Astrocyte of the spinal cord (primary cell): ENCODE results near the gene KIRREL1.

Experiments used
- DNase-seq: peaks from one replicate; pipeline ENCODE4 v3.0.0; 2011; ENCODE audit warnings: low read depth, low spot score
- H3K4me3 ChIP-seq: 2 replicates; pipeline ENCODE4 v1.5.1; 2011; ENCODE audit warnings: low read depth, mild to moderate bottlenecking, low read length, moderate library complexity
- in situ Hi-C: cut with HindIII; loops from 2 replicates; pipeline ENCODE4 v1.10.0; 2017; ENCODE audit warnings: low sequenced_read_pairs
- TF ChIP-seq, protein P1 (sequence below): IDR thresholded peaks from 2 replicates; pipeline ENCODE4 v1.5.1; 2012; ENCODE audit warnings: low read depth, mild to moderate bottlenecking, low read length, inconsistent platforms

The KIRREL1 gene

DNA sequence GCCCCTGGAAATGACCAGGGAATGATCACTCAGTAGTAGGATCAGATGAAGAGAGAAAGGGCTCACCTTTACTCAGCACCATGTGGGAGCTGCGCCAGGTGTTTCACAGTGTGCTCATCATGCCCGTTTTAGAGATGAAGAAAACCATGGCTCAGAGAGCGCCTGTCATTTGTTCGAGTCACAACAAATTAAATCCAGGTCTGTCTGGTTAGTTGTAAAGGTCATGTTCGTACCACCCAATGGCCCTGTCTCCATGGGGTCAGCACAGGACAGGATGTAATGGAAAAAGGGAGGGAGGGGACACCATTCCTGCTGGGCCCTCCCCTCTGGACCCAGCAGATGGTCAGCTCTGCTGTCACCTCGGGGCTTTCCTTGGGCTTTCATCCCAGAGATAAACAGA is 15.2 kb downstream of the KIRREL1 start:
- no peak overlapping the region for H3K4me3 ChIP-seq
- no peak for DNase-seq
- TF ChIP-seq, protein P1, sequence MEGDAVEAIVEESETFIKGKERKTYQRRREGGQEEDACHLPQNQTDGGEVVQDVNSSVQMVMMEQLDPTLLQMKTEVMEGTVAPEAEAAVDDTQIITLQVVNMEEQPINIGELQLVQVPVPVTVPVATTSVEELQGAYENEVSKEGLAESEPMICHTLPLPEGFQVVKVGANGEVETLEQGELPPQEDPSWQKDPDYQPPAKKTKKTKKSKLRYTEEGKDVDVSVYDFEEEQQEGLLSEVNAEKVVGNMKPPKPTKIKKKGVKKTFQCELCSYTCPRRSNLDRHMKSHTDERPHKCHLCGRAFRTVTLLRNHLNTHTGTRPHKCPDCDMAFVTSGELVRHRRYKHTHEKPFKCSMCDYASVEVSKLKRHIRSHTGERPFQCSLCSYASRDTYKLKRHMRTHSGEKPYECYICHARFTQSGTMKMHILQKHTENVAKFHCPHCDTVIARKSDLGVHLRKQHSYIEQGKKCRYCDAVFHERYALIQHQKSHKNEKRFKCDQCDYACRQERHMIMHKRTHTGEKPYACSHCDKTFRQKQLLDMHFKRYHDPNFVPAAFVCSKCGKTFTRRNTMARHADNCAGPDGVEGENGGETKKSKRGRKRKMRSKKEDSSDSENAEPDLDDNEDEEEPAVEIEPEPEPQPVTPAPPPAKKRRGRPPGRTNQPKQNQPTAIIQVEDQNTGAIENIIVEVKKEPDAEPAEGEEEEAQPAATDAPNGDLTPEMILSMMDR, result no peak
- in situ Hi-C loops, result no loop called here

DNA sequence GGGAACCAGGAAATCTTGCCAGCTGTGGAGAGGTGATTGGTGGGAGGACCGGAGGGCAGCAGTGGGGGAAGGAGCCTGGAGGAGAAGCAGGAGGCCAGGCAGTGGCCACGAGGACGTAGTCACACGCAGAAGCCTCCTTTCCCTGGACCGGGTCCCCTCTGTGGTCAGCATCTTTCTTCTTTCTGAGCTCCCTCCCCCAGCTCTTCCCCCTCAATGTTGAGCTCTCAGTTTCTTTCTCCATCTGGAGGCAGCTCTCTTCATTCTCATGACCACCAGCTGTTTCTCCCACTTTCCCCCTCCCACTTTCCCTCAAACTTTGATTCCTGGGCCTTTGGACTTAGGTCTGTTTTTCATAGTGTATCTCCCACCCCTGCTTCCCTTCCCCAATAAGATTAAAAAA is 18.3 kb downstream of the KIRREL1 start:
- H3K4me3 ChIP-seq, result no peak overlapping the region
- DNase-seq, result no peak
- TF ChIP-seq, protein P1, result no peak
- in situ Hi-C loops, result no loop called here

DNA sequence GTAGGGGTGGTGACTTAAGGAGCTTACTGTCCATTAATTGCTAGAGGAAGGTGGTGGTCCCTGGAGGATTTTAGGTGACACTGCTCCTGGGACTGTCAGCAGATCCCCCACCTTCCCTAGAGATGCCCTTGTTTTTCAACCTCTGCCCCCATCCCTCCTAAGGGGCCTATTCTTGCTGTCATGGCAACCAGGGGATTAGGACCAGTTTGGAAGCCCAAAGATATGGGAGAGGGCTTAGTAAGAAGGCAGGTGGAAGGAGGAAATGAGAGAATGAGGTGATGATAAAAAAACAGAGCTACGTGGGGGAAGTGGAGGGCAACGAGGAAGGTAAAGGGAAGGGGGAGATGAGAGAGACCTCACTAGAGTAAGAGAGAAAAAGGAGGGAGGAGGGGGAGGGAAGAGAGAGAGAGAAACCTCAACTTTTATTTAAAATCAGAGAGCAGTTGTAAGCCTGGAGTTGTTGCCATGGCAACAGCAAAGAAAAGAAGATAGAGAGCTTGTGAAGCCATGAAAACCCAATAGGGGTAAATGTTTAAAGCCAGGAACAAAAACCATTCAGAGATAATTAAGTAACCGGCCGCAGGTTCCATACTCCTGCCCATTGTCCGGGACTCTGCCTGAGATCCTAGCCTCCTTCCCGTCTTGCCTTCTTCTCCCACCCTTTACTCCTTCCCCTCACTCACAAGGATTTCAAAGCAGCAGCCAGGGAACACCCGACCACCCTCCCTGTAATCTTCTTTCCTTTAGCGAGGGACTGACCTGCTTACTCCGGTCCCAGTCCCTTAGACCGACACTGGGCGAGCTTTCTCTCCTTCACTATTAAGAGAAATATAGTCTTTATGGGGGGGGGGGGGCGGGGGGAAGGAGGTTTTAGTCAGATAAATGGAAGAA is 20.6 kb downstream of the KIRREL1 start:
- TF ChIP-seq, protein P1, result no peak
- peak; percentile 72 for DNase-seq
- no peak overlapping the region for H3K4me3 ChIP-seq
- in situ Hi-C loops, result no loop called here

DNA sequence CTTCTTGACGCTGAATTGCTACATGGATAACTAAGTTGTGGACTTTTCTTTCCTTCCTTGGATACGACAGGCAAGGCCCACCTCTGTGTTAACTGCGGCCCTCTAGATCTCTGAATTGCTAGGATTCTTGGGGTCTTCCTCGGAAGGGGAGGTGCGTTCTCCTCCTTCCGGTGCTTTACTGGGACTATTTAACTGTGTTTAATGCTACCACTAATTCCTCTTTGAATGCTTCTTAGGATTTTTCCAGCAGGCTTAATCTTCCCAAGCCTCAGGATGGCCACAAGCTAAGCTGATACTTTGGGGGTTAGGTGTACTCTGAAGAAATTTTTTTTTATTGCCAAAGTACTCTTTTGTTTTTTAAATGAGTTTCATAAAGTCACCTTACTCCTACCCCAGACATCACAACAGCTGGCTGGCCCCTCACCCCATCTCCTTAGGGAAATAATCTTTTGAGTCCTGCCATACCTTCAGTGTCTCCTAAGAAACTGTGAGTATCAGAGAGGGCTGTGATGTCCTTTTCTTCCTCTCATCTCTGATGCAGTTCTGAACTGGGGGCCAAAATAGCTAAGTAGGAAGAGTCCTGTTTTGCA is 21.4 kb downstream of the KIRREL1 start:
- DNase-seq, result no peak
- H3K4me3 ChIP-seq, result no peak overlapping the region
- TF ChIP-seq, protein P1, result no peak
- in situ Hi-C loops, result no loop called here

DNA sequence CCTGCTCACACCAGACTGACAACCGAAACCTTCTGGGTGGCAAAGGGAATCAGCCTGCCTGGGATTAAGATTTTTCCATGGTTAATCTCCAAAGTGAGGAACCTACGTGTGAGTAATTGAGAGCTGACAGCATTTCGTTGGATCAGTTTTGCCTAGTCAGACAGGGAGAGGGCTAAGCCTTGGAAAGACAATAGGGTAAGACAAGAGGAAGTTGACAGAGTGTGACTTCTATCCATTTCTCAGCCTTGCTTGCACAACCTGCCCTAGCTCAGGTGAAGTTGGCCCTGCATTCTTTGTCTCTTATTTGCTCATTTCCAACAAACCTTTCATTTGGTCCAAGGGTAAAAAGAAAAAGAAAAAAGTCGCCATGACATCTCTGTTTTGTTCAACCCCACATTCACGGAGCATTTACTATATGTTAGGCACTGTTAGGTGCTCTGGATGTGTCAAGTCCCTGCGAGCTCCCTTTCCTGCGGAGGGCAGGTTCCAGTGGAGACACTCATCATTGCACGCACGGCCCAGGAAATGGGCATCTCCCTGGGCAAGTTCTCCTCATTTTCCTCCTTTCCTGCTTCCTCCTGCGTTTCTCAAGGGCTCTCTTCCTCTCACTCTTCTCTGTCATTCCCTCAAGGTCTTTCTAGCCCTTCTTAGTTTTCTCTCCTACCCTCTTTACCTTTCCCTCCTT is 23.3 kb downstream of the KIRREL1 start:
- in situ Hi-C loops, result no loop called here
- TF ChIP-seq, protein P1, result no peak
- DNase-seq, result no peak
- H3K4me3 ChIP-seq, result no peak overlapping the region

DNA sequence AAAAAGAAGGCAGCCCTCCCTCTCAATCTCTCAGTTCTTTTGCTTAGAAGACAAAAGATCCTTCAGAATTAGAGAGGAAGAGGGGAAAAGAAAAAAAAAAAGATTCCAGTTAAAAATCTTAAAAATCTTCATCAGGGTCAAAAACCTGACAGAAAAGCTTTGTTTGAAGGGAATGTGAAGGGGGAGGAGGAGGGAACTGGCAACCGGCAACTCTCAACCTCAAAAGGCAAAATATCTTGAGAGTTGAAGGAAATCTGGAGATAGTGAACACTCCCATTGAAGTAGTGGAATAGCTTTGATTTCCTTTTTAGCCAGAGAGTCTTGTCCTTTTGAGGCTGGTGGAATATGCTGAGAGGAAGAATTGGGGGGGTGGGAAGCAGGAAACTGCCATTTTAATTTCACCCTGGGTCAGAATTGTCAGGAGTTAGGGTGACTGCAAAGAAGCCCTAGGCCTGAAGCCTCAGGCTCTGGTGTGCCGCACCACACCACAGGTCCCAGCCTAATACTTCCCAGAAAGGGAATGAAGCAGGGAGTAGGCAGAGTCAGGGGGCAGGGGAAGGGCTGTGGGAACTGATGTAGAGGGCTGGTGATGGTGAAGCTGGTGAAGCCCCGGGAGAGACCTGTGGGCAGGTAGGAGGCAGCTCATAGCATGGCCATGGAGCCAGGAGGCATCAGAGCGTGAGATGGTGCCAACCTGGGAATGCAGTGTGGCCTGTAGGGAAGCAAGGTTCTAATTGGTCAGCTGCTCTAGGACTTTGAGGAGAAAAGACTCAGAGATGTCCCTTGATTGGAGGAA is 24.6 kb downstream of the KIRREL1 start:
- TF ChIP-seq, protein P1, result no peak

More for the DNA sequence above, 24.6 kb downstream of the KIRREL1 start:
- no peak overlapping the region for H3K4me3 ChIP-seq
- in situ Hi-C loops, result no loop called here
- DNase-seq, result no peak
